Smooth muscle cell (in vitro differentiated cells): ENCODE data around the gene GRK4. TPM values are rescaled to one million over a fixed set of nuclear protein-coding genes. Genes with fewer than 3 reads are reported as not detected.
A peak's percentile ranks its signal among the peaks of the same experiment; 100 is the strongest.

Source experiments
- DNase-seq: peaks from one replicate; lab custom pipeline; 2025; ENCODE audit not compliant: unreplicated experiment; lab: John Stamatoyannopoulos, UW
- H2AFZ ChIP-seq: fragments of 200-600 bp; sonication (generic); 2 replicates; pipeline ENCODE4 v1.6.0; 2016; ENCODE audit warnings: antibody characterized with exemption, low read depth, mild to moderate bottlenecking
- H3F3A ChIP-seq: fragments of 200-600 bp; sonication (generic); 2 replicates; pipeline ENCODE4 v1.6.0; 2017; ENCODE audit warnings: antibody characterized with exemption, low read depth
- H3K27ac ChIP-seq: fragments of 200-600 bp; sonication (generic); 2 replicates; pipeline ENCODE4 v1.5.1; 2016; ENCODE audit warnings: low read depth, mild to moderate bottlenecking
- H3K27me3 ChIP-seq: fragments of 200-600 bp; sonication (generic); 2 replicates; pipeline ENCODE4 v1.6.1; 2016; ENCODE audit warnings: low read depth, mild to moderate bottlenecking
- H3K36me3 ChIP-seq: fragments of 200-600 bp; sonication (generic); 2 replicates; pipeline ENCODE4 v1.5.1; 2016; ENCODE audit warnings: low read depth
- H3K4me1 ChIP-seq: fragments of 200-600 bp; sonication (generic); 2 replicates; pipeline ENCODE4 v1.5.1; 2016; ENCODE audit warnings: low read depth
- H3K4me2 ChIP-seq: fragments of 200-600 bp; sonication (generic); 2 replicates; pipeline ENCODE4 v1.6.0; 2016; ENCODE audit warnings: mild to moderate bottlenecking
- H3K4me3 ChIP-seq: fragments of 200-600 bp; sonication (generic); 2 replicates; pipeline ENCODE4 v1.5.1; 2016; ENCODE audit warnings: mild to moderate bottlenecking
- H3K79me2 ChIP-seq: fragments of 200-600 bp; sonication (generic); 2 replicates; pipeline ENCODE4 v1.6.0; 2016; ENCODE audit warnings: low read depth, mild to moderate bottlenecking
- H3K9ac ChIP-seq: fragments of 200-600 bp; sonication (generic); 2 replicates; pipeline ENCODE4 v1.6.0; 2016; ENCODE audit warnings: low read depth
- H3K9me3 ChIP-seq: fragments of 200-600 bp; sonication (generic); replicated peaks from 2 replicates; pipeline ENCODE4 v1.5.1; 2016; ENCODE audit warnings: low read depth
- H4K20me1 ChIP-seq: fragments of 200-600 bp; sonication (generic); 2 replicates; pipeline ENCODE4 v1.6.0; 2016; ENCODE audit warnings: low read depth
- CTCF ChIP-seq: fragments of 200-600 bp; sonication (generic); IDR thresholded peaks from 2 replicates; pipeline ENCODE4 v1.5.1; 2017; ENCODE audit warnings: borderline replicate concordance, mild to moderate bottlenecking, antibody characterized with exemption; ENCODE audit not compliant: insufficient read depth, poor library complexity, severe bottlenecking
- WGBS: methylation state at CpG from one replicate; pipeline ENCODE4 v1.1.7; 2016; ENCODE audit warnings: low lambda C conversion rate; 5-methylcytosine and 5-hydroxymethylcytosine counted together
- polyA plus RNA-seq: library from polyadenylated mRNA; unstranded; fragments of >200 nt; fragmentation: Nextera tagmentation; extraction: Ambion mirVana; gene quantifications from 2 replicates; pipeline ENCODE4 v1.2.1, GENCODE V29; 2016
- total RNA-seq: library from RNA; depleted of rRNA; stranded (reverse); fragments of >200 nt; gene quantifications from 2 replicates; pipeline ENCODE4 v1.2.3, GENCODE V29; 2014

The GRK4 gene
- total and polyA plus RNA-seq, 2 experiments from 2014 or later: 5.2 to 6.9 TPM

DNA sequence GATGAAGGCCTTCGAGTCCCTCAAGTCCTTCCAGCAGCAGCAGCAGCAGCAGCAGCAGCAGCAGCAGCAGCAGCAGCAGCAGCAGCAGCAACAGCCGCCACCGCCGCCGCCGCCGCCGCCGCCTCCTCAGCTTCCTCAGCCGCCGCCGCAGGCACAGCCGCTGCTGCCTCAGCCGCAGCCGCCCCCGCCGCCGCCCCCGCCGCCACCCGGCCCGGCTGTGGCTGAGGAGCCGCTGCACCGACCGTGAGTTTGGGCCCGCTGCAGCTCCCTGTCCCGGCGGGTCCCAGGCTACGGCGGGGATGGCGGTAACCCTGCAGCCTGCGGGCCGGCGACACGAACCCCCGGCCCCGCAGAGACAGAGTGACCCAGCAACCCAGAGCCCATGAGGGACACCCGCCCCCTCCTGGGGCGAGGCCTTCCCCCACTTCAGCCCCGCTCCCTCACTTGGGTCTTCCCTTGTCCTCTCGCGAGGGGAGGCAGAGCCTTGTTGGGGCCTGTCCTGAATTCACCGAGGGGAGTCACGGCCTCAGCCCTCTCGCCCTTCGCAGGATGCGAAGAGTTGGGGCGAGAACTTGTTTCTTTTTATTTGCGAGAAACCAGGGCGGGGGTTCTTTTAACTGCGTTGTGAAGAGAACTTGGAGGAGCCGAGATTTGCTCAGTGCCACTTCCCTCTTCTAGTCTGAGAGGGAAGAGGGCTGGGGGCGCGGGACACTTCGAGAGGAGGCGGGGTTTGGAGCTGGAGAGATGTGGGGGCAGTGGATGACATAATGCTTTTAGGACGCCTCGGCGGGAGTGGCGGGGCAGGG is 111.7 kb downstream of the GRK4 start:
- Histone ChIP-seq H3K27ac (peak overlapping the region; percentile 99), H3K27me3 (no peaks in the 10 kb centered on the region), H3K79me2 (peaks cover 45% of the 10 kb centered on the region), H3K4me1 (peaks cover 16% of the 10 kb centered on the region), H3K36me3 (no peaks in the 10 kb centered on the region), H4K20me1 (peaks cover 44% of the 10 kb centered on the region), H2AFZ (peak overlapping the region; percentile 98), H3K4me2 (peak overlapping the region; percentile 86), H3K9ac (peak overlapping the region; percentile 99), H3K4me3 (peak overlapping the region; percentile 97), H3K9me3 (no peaks in the 10 kb centered on the region), H3F3A (no peaks in the 10 kb centered on the region)
- no peak for TF ChIP-seq CTCF
- peak; percentile 79 for DNase-seq
- WGBS: 1% methylated on average over 36 of the region's 60 CpGs

DNA sequence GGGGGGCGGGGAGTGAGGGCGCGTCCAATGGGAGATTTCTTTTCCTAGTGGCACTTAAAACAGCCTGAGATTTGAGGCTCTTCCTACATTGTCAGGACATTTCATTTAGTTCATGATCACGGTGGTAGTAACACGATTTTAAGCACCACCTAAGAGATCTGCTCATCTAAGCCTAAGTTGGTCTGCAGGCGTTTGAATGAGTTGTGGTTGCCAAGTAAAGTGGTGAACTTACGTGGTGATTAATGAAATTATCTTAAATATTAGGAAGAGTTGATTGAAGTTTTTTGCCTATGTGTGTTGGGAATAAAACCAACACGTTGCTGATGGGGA is 112.2 kb downstream of the GRK4 start:
- Histone ChIP-seq H3K36me3 (no peaks in the 10 kb centered on the region), H4K20me1 (peaks cover 50% of the 10 kb centered on the region), H3K9me3 (no peaks in the 10 kb centered on the region), H3K27me3 (no peaks in the 10 kb centered on the region), H3K9ac (peak overlapping the region; percentile 99), H3K27ac (peak overlapping the region; percentile 99), H3F3A (no peaks in the 10 kb centered on the region), H3K4me1 (peaks cover 16% of the 10 kb centered on the region), H2AFZ (no peak overlapping the region), H3K4me2 (peak overlapping the region; percentile 86), H3K79me2 (peaks cover 50% of the 10 kb centered on the region), H3K4me3 (peak overlapping the region; percentile 97)
- TF ChIP-seq CTCF: no peak
- 2% methylated on average over 8 of the region's 8 CpGs for WGBS
- DNase-seq: no peak

DNA sequence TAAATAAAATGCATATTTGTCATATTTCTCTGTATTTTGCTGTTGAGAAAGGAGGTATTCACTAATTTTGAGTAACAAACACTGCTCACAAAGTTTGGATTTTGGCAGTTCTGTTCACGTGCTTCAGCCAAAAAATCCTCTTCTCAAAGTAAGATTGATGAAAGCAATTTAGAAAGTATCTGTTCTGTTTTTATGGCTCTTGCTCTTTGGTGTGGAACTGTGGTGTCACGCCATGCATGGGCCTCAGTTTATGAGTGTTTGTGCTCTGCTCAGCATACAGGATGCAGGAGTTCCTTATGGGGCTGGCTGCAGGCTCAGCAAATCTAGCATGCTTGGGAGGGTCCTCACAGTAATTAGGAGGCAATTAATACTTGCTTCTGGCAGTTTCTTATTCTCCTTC is 114.4 kb downstream of the GRK4 start:
- Histone ChIP-seq H3F3A (no peaks in the 10 kb centered on the region), H3K9ac (no peak overlapping the region), H4K20me1 (peaks cover 72% of the 10 kb centered on the region), H3K27ac (no peak overlapping the region), H3K36me3 (no peaks in the 10 kb centered on the region), H3K79me2 (peaks cover 72% of the 10 kb centered on the region), H2AFZ (no peak overlapping the region), H3K9me3 (no peaks in the 10 kb centered on the region), H3K4me1 (peaks cover 16% of the 10 kb centered on the region), H3K4me3 (no peak overlapping the region), H3K27me3 (no peaks in the 10 kb centered on the region), H3K4me2 (no peak overlapping the region)
- no peak for TF ChIP-seq CTCF
- no peak for DNase-seq
- WGBS: 58% methylated on average over 2 of the region's 2 CpGs

GRCh38 chr4:3079694-3080123 is 116.3 kb downstream of the GRK4 start:
- Histone ChIP-seq H3K79me2 (peaks cover 88% of the 10 kb centered on the region), H2AFZ (no peak overlapping the region), H3K4me2 (no peak overlapping the region), H3K9ac (no peak overlapping the region), H3K27me3 (no peaks in the 10 kb centered on the region), H3K27ac (no peak overlapping the region), H3K9me3 (no peaks in the 10 kb centered on the region), H3K4me1 (peaks cover 12% of the 10 kb centered on the region), H3K4me3 (no peak overlapping the region), H3F3A (no peaks in the 10 kb centered on the region), H4K20me1 (peaks cover 91% of the 10 kb centered on the region), H3K36me3 (no peaks in the 10 kb centered on the region)
- DNase-seq: no peak
- no peak for TF ChIP-seq CTCF
- WGBS: 81% methylated on average over 6 of the region's 6 CpGs
